GM23338 (cell line): ENCODE data around the gene MANEA. TPM values are rescaled to one million over a fixed set of nuclear protein-coding genes. Genes with fewer than 3 reads are reported as not detected.

Source experiments
- ATAC-seq: fragments of 200-7000 bp; cut with Tn5 transposase; 3 replicates; pipeline ENCODE4 v1.9.1; 2020
- DNase-seq: peaks from one replicate; pipeline ENCODE4 v3.0.0-alpha.2; 2015; ENCODE audit warnings: low spot score
- H2AFZ ChIP-seq: fragments of 200-600 bp; sonication (generic); 2 replicates; pipeline ENCODE4 v1.8.0; 2016; ENCODE audit warnings: antibody characterized with exemption, mild to moderate bottlenecking, moderate library complexity
- H3F3A ChIP-seq: fragments of 200-600 bp; sonication (generic); replicated peaks from 2 replicates; pipeline ENCODE4 v1.8.0; 2017; ENCODE audit warnings: antibody characterized with exemption, mixed run types, low read depth
- H3K27ac ChIP-seq: fragments of 200-600 bp; sonication (generic); 2 replicates; pipeline ENCODE4 v1.6.1; 2016; ENCODE audit warnings: low read depth
- H3K27me3 ChIP-seq: fragments of 200-600 bp; sonication (generic); 2 replicates; pipeline ENCODE4 v1.8.0; 2016; ENCODE audit warnings: mild to moderate bottlenecking, mixed run types, moderate library complexity; ENCODE audit not compliant: insufficient read depth
- H3K36me3 ChIP-seq: fragments of 200-600 bp; sonication (generic); 2 replicates; pipeline ENCODE4 v1.8.0; 2016; ENCODE audit warnings: mild to moderate bottlenecking; ENCODE audit not compliant: insufficient read depth
- H3K4me1 ChIP-seq: fragments of 200-600 bp; sonication (generic); 2 replicates; pipeline ENCODE4 v1.8.0; 2016; ENCODE audit warnings: mild to moderate bottlenecking, moderate library complexity; ENCODE audit not compliant: insufficient read depth
- H3K4me2 ChIP-seq: fragments of 200-600 bp; sonication (generic); 2 replicates; pipeline ENCODE4 v1.7.1; 2017; ENCODE audit warnings: mixed run types
- H3K4me3 ChIP-seq: fragments of 200-600 bp; sonication (generic); 2 replicates; pipeline ENCODE4 v1.6.1; 2016; ENCODE audit warnings: mixed run types
- H3K79me2 ChIP-seq: fragments of 200-600 bp; sonication (generic); replicated peaks from 2 replicates; pipeline ENCODE4 v1.8.0; 2017; ENCODE audit warnings: mild to moderate bottlenecking; ENCODE audit not compliant: insufficient read depth
- H3K9me2 ChIP-seq: fragments of 200-600 bp; sonication (generic); 2 replicates; pipeline ENCODE4 v1.8.0; 2017; ENCODE audit not compliant: insufficient read depth
- H4K20me1 ChIP-seq: fragments of 200-600 bp; sonication (generic); replicated peaks from 2 replicates; pipeline ENCODE4 v1.8.0; 2017; ENCODE audit warnings: mild to moderate bottlenecking; ENCODE audit not compliant: insufficient read depth
- H3K27ac Mint-ChIP-seq: 2 replicates; pipeline ENCODE4 v1.8.0; 2020; ENCODE audit warnings: inconsistent platforms, mild to moderate bottlenecking, moderate library complexity, mixed read lengths
- H3K27me3 Mint-ChIP-seq: 3 replicates; pipeline ENCODE4 v1.8.0; 2022; ENCODE audit warnings: low read depth, mild to moderate bottlenecking, moderate library complexity, mixed read lengths, inconsistent platforms; ENCODE audit not compliant: insufficient read depth, poor library complexity
- H3K36me3 Mint-ChIP-seq: 3 replicates; pipeline ENCODE4 v1.8.0; 2021; ENCODE audit warnings: low read depth, mild to moderate bottlenecking, inconsistent platforms, moderate library complexity, mixed read lengths
- H3K4me1 Mint-ChIP-seq: 3 replicates; pipeline ENCODE4 v1.8.0; 2020; ENCODE audit warnings: mild to moderate bottlenecking, inconsistent platforms, mixed read lengths
- H3K4me3 Mint-ChIP-seq: 3 replicates; pipeline ENCODE4 v1.8.0; 2021; ENCODE audit warnings: moderate library complexity, mild to moderate bottlenecking, inconsistent platforms, mixed read lengths
- H3K9me3 Mint-ChIP-seq: 3 replicates; pipeline ENCODE4 v1.8.0; 2020; ENCODE audit warnings: moderate library complexity, mild to moderate bottlenecking, inconsistent platforms, mixed read lengths
- CREB1 ChIP-seq: fragments of 250-450 bp; sonication (Bioruptor Pico); IDR thresholded peaks from 2 replicates; pipeline ENCODE4 v1.5.0; 2020; ENCODE audit warnings: low read depth, mild to moderate bottlenecking, moderate library complexity
- EZH2 ChIP-seq: fragments of 200-600 bp; sonication (generic); IDR thresholded peaks from one replicate; pipeline ENCODE4 v1.8.0; 2017; ENCODE audit warnings: antibody characterized with exemption, mild to moderate bottlenecking, low read depth; ENCODE audit not compliant: unreplicated experiment
- NANOG ChIP-seq: IDR thresholded peaks from 2 replicates; pipeline ENCODE4 v1.6.1; 2016; ENCODE audit warnings: antibody characterized with exemption, borderline replicate concordance
- POLR2AphosphoS5 ChIP-seq: IDR thresholded peaks from 2 replicates; pipeline ENCODE4 v1.6.1; 2016; ENCODE audit warnings: antibody characterized with exemption, low read depth
- STAT1 ChIP-seq: IDR thresholded peaks from one replicate; pipeline ENCODE4 v1.6.1; 2016; ENCODE audit warnings: antibody characterized with exemption; ENCODE audit not compliant: unreplicated experiment
- ZNF114 ChIP-seq: fragments of 250-450 bp; sonication (Bioruptor Pico); IDR thresholded peaks from 2 replicates; pipeline ENCODE4 v1.5.0; 2020; ENCODE audit warnings: mild to moderate bottlenecking, moderate library complexity
- ZNF331 ChIP-seq: fragments of 250-450 bp; sonication (Bioruptor Pico); IDR thresholded peaks from 2 replicates; pipeline ENCODE4 v1.5.0; 2020; ENCODE audit warnings: low read depth, mild to moderate bottlenecking, moderate library complexity
- polyA plus RNA-seq: library from polyadenylated mRNA; unstranded; fragments of >200 nt; fragmentation: Nextera tagmentation; extraction: Ambion mirVana; gene quantifications from 2 replicates; pipeline ENCODE4 v1.2.1, GENCODE V29; 2016
- total RNA-seq: library from RNA; depleted of rRNA; stranded (reverse); fragments of >200 nt; shearing (Covaris generic); gene quantifications from 2 replicates; pipeline ENCODE4 v1.2.3, GENCODE V29; 2014
- TF ChIP-seq, protein P1 (sequence below): fragments of 250-450 bp; sonication (Bioruptor Pico); IDR thresholded peaks from 2 replicates; pipeline ENCODE4 v1.5.0; 2020; ENCODE audit warnings: mild to moderate bottlenecking, moderate library complexity
- TF ChIP-seq, protein P2 (sequence below): IDR thresholded peaks from one replicate; pipeline ENCODE4 v1.6.1; 2018; ENCODE audit warnings: antibody characterized with exemption; ENCODE audit not compliant: unreplicated experiment
- TF ChIP-seq, protein P3 (sequence below): IDR thresholded peaks from 2 replicates; pipeline ENCODE4 v1.6.1; 2016; ENCODE audit warnings: antibody characterized with exemption

The MANEA gene
- total and polyA plus RNA-seq, 2 experiments from 2014 or later: 4.8 to 9.8 TPM

DNA sequence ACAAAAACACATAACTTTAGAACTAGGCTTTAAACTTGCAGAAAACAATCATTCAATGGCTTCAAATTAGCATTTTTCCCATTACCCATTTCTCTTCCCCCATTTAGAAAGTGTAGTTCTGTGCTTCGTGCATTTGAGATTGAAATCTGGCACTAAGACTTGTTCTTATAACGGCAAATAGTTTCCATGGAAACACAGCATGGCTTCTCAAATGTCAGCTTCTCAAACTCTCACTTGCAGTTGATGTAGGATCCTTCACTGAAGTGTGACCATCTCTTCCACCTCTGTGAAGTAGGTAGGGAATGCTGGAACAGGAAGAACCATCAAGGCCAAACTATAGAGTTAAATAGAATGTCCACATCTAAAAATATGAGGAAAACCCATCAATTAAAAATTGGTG lies 52.2 kb downstream of the MANEA start (continued):
- TF ChIP-seq, protein P1, sequence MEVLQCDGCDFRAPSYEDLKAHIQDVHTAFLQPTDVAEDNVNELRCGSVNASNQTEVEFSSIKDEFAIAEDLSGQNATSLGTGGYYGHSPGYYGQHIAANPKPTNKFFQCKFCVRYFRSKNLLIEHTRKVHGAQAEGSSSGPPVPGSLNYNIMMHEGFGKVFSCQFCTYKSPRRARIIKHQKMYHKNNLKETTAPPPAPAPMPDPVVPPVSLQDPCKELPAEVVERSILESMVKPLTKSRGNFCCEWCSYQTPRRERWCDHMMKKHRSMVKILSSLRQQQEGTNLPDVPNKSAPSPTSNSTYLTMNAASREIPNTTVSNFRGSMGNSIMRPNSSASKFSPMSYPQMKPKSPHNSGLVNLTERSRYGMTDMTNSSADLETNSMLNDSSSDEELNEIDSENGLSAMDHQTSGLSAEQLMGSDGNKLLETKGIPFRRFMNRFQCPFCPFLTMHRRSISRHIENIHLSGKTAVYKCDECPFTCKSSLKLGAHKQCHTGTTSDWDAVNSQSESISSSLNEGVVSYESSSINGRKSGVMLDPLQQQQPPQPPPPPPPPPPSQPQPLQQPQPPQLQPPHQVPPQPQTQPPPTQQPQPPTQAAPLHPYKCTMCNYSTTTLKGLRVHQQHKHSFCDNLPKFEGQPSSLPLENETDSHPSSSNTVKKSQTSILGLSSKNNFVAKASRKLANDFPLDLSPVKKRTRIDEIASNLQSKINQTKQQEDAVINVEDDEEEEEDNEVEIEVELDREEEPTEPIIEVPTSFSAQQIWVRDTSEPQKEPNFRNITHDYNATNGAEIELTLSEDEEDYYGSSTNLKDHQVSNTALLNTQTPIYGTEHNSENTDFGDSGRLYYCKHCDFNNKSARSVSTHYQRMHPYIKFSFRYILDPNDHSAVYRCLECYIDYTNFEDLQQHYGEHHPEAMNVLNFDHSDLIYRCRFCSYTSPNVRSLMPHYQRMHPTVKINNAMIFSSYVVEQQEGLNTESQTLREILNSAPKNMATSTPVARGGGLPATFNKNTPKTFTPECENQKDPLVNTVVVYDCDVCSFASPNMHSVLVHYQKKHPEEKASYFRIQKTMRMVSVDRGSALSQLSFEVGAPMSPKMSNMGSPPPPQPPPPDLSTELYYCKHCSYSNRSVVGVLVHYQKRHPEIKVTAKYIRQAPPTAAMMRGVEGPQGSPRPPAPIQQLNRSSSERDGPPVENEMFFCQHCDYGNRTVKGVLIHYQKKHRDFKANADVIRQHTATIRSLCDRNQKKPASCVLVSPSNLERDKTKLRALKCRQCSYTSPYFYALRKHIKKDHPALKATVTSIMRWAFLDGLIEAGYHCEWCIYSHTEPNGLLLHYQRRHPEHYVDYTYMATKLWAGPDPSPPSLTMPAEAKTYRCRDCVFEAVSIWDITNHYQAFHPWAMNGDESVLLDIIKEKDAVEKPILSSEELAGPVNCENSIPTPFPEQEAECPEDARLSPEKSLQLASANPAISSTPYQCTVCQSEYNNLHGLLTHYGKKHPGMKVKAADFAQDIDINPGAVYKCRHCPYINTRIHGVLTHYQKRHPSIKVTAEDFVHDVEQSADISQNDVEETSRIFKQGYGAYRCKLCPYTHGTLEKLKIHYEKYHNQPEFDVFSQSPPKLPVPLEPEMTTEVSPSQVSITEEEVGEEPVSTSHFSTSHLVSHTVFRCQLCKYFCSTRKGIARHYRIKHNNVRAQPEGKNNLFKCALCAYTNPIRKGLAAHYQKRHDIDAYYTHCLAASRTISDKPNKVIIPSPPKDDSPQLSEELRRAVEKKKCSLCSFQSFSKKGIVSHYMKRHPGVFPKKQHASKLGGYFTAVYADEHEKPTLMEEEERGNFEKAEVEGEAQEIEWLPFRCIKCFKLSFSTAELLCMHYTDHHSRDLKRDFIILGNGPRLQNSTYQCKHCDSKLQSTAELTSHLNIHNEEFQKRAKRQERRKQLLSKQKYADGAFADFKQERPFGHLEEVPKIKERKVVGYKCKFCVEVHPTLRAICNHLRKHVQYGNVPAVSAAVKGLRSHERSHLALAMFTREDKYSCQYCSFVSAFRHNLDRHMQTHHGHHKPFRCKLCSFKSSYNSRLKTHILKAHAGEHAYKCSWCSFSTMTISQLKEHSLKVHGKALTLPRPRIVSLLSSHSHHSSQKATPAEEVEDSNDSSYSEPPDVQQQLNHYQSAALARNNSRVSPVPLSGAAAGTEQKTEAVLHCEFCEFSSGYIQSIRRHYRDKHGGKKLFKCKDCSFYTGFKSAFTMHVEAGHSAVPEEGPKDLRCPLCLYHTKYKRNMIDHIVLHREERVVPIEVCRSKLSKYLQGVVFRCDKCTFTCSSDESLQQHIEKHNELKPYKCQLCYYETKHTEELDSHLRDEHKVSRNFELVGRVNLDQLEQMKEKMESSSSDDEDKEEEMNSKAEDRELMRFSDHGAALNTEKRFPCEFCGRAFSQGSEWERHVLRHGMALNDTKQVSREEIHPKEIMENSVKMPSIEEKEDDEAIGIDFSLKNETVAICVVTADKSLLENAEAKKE: no peak
- TF ChIP-seq NANOG: no peak

DNA sequence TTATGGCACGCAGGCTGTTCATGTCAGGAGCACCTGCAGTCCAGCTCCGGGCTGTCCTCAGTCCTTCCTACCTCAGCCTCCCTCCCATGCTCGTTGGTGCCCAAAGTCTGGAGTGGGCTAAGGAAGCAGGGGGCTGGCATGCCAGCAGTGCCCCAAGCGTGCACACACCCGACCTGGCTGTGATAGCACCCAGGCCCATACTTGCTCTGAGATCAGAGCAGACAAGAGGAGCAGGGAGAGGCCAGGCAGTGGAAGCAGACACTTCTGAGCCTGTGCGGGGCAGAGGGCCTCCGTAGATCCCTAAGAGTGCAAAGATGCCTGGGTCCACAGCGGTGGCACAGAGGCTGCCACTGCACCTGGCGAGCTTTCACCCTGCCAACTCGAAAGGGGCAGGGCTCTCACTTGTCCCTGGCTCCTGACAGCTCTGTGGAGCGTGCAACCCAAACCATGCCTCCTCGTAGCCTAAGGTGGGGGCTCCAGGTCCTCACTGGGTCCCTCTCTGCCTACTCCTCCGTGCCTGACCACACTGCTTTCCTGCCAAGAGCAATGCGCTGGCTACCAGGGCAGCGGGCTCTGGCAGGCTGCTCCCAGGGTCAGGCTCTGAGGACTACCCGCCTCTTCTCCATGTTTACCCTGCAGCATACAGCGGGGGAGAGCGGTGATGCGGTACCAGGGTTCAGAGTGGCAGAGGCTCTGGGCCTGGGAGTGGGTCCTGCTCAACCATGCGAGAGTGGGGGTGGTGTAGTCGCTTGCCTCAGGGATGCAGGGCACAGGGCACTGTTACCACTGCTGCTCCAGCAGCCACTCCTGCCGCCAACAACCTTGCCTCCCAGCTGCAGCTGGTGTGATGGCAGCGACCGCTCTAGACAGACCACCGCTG lies 59.5 kb downstream of the MANEA start:
- H3K4me3 ChIP-seq: no peak overlapping the region
- H3K27ac ChIP-seq: no peak overlapping the region
- no peaks in the 10 kb centered on the region for H3K27me3 ChIP-seq
- H3K27me3 Mint-ChIP-seq: no peaks in the 10 kb centered on the region
- peaks cover 14% of the 10 kb centered on the region for H3K4me1 ChIP-seq
- no peak for DNase-seq
- H3F3A ChIP-seq: no peaks in the 10 kb centered on the region
- H3K4me1 Mint-ChIP-seq: peaks cover 15% of the 10 kb centered on the region
- peak; percentile 24; the same call in 1 of the 3 replicates for ATAC-seq
- no peaks in the 10 kb centered on the region for H4K20me1 ChIP-seq
- H3K4me2 ChIP-seq: no peak overlapping the region
- no peaks in the 10 kb centered on the region for H3K9me2 ChIP-seq
- H3K36me3 Mint-ChIP-seq: peaks cover 10% of the 10 kb centered on the region
- H3K9me3 Mint-ChIP-seq: peaks cover 19% of the 10 kb centered on the region
- no peak for TF ChIP-seq ZNF331
- TF ChIP-seq STAT1: no peak
- TF ChIP-seq POLR2AphosphoS5: no peak
- TF ChIP-seq CREB1 (CRISPR knock-in tag): no peak
- no peak for TF ChIP-seq ZNF114
- TF ChIP-seq, protein P2, sequence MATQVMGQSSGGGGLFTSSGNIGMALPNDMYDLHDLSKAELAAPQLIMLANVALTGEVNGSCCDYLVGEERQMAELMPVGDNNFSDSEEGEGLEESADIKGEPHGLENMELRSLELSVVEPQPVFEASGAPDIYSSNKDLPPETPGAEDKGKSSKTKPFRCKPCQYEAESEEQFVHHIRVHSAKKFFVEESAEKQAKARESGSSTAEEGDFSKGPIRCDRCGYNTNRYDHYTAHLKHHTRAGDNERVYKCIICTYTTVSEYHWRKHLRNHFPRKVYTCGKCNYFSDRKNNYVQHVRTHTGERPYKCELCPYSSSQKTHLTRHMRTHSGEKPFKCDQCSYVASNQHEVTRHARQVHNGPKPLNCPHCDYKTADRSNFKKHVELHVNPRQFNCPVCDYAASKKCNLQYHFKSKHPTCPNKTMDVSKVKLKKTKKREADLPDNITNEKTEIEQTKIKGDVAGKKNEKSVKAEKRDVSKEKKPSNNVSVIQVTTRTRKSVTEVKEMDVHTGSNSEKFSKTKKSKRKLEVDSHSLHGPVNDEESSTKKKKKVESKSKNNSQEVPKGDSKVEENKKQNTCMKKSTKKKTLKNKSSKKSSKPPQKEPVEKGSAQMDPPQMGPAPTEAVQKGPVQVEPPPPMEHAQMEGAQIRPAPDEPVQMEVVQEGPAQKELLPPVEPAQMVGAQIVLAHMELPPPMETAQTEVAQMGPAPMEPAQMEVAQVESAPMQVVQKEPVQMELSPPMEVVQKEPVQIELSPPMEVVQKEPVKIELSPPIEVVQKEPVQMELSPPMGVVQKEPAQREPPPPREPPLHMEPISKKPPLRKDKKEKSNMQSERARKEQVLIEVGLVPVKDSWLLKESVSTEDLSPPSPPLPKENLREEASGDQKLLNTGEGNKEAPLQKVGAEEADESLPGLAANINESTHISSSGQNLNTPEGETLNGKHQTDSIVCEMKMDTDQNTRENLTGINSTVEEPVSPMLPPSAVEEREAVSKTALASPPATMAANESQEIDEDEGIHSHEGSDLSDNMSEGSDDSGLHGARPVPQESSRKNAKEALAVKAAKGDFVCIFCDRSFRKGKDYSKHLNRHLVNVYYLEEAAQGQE: no peak
- TF ChIP-seq, protein P3, sequence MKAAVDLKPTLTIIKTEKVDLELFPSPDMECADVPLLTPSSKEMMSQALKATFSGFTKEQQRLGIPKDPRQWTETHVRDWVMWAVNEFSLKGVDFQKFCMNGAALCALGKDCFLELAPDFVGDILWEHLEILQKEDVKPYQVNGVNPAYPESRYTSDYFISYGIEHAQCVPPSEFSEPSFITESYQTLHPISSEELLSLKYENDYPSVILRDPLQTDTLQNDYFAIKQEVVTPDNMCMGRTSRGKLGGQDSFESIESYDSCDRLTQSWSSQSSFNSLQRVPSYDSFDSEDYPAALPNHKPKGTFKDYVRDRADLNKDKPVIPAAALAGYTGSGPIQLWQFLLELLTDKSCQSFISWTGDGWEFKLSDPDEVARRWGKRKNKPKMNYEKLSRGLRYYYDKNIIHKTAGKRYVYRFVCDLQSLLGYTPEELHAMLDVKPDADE: no peak
- no peak for TF ChIP-seq EZH2
- no peak for TF ChIP-seq NANOG
- H3K36me3 ChIP-seq: no peaks in the 10 kb centered on the region
- no peak overlapping the region for H3K27ac Mint-ChIP-seq
- H2AFZ ChIP-seq: peak overlapping the region; percentile 47; the same call in 1 of the 2 replicates
- H3K79me2 ChIP-seq: no peaks in the 10 kb centered on the region
- no peak overlapping the region for H3K4me3 Mint-ChIP-seq
